Body of pancreas (tissue), 4 donors: ENCODE measurements around the gene GGTLC1. TPM values are rescaled to one million over a fixed set of nuclear protein-coding genes. Genes with fewer than 3 reads are reported as not detected.

ENCODE experiments used
- ATAC-seq: fragments of 150-250 bp; one replicate; pipeline ENCODE4 v1.9.1; 2016
- DNase-seq, 4 donors: peaks; one replicate each; pipeline ENCODE4 v3.0.0-alpha.2; 2019
- H3K27ac ChIP-seq, 4 donors: fragments of 200-600 bp; sonication (generic); 1 replicate in 3 of 4; 2 replicates in 1 of 4; pipeline versions ENCODE4 v1.5.1 to v1.6.1; 2016 to 2019; ENCODE audit warnings: mild to moderate bottlenecking in 1 of 4, mixed read lengths in 1 of 4, moderate library complexity in 1 of 4
- H3K27me3 ChIP-seq, 2 donors: fragments of 200-600 bp; sonication (generic); one replicate each; pipeline ENCODE4 v1.6.0; 2016; ENCODE audit warnings: mild to moderate bottlenecking in 1 of 2
- H3K36me3 ChIP-seq, 2 donors: fragments of 200-600 bp; sonication (generic); replicated peaks in 1 of 2; 2 replicates each; pipeline ENCODE4 v1.5.1; 2016; ENCODE audit warnings: low read depth in 2 of 2; ENCODE audit not compliant: insufficient read depth in 1 of 2
- H3K4me1 ChIP-seq: fragments of 200-600 bp; sonication (generic); one replicate; pipeline ENCODE4 v1.6.0; 2016
- H3K4me3 ChIP-seq, 2 donors: fragments of 200-600 bp; sonication (generic); 1 replicate in 1 of 2; 2 replicates in 1 of 2; pipeline ENCODE4 v1.5.1; 2016 to 2019
- H3K9me3 ChIP-seq, 3 donors: fragments of 200-600 bp; sonication (generic); 1 replicate in 2 of 3; 2 replicates in 1 of 3; pipeline ENCODE4 v1.5.1; 2016
- CTCF ChIP-seq, 7 experiments: fragments of 450-650 bp in 4 of 7; fragments of 200-600 bp in 3 of 7; sonication (generic) in 3 of 7; IDR thresholded peaks; one replicate each; pipeline ENCODE4 v1.5.1; 2016 to 2019; ENCODE audit warnings: antibody characterized with exemption in 7 of 7
- POLR2A ChIP-seq, 3 donors: fragments of 450-650 bp; IDR thresholded peaks; one replicate each; pipeline ENCODE4 v1.6.1; 2016; ENCODE audit warnings: antibody characterized with exemption in 3 of 3, mild to moderate bottlenecking in 2 of 3
- WGBS, 2 donors: methylation state at CpG; one replicate each; pipeline ENCODE4 v1.1.5; 2017; 5-methylcytosine and 5-hydroxymethylcytosine counted together
- intact Hi-C: fragments of 100-400 bp; cut with DNase I; formaldehyde crosslinking; loops from one replicate; pipeline ENCODE4 v1.15.1; 2023
- total RNA-seq, 2 donors: library from RNA; depleted of rRNA; stranded (reverse); fragments of >200 nt; gene quantifications; one replicate each; pipeline ENCODE4 v1.1.0, GENCODE V29; 2016

The GGTLC1 gene
- total RNA-seq, 2 donors from 2014 or later, result 3.4 TPM; not detected in 1

GRCh38 chr20:23943304-23943703 lies 45.3 kb downstream of the GGTLC1 start:
- intact Hi-C loops, result no loop called here
- no peaks in the 10 kb centered on the region for H3K4me1 ChIP-seq
- no peak overlapping the region for H3K4me3 ChIP-seq
- H3K27ac ChIP-seq, result no peak overlapping the region
- WGBS, 2 donors, result 75 to 76% methylated on average over 5 of the region's 5 CpGs
- H3K27me3 ChIP-seq, result no peaks in the 10 kb centered on the region
- no peaks in the 10 kb centered on the region for H3K36me3 ChIP-seq
- ATAC-seq (no peak), DNase-seq (no peak)
- H3K9me3 ChIP-seq, result no peaks in the 10 kb centered on the region
- TF ChIP-seq CTCF (IDR thresholded peaks at IDR 0.05) (no peak), POLR2A (IDR thresholded peaks at IDR 0.05) (no peak)

DNA sequence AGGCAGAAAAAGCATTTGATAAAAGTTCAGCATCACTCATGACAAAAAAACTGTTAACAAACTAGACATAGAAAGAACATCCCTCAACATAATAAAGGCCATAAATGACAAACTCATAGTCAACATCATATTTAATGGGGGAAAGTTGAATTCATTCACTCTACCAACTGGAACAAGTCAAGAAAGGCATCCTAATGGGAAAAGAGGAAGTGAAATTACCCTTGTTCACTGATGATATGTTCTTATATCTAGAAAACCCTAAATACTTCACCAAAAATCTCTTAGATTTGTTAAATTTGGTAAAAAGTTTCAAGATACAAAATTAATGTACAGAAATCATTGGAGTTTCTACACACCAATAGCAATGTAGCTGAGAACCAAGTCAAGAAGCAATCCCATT lies 48.9 kb downstream of the GGTLC1 start:
- Histone ChIP-seq H3K27me3 (no peaks in the 10 kb centered on the region), H3K36me3 (no peaks in the 10 kb centered on the region), H3K4me1 (no peaks in the 10 kb centered on the region), H3K9me3 (no peaks in the 10 kb centered on the region), H3K27ac (no peak overlapping the region), H3K4me3 (no peak overlapping the region)
- DNase-seq (no peak), ATAC-seq (no peak)
- intact Hi-C loops, result no loop called here
- TF ChIP-seq POLR2A (IDR thresholded peaks at IDR 0.05) (no peak), CTCF (IDR thresholded peaks at IDR 0.05) (no peak)

DNA sequence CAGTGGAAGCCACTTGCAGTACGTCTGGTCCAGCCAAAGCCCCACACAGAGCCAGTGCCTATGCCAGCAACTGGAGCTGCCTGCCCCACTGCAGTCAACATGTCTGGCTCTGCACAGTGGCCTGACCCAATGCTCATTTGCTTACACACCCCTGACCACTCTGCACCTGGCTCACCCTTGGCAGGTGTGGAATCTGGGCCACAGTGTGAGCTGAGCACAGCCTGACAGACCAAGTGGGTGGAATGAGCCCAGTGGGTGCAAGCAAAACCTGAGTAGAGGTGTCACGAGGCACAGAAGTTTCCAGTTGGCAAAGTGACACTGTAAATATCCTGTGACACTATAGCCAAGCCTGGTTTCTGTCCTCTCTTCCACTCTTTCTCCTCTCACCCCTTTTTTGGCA lies 49.5 kb downstream of the GGTLC1 start:
- intact Hi-C loops, result no loop called here
- no peak for ATAC-seq
- no peak for TF ChIP-seq POLR2A (IDR thresholded peaks at IDR 0.05)
- TF ChIP-seq CTCF (IDR thresholded peaks at IDR 0.05), result no peak
- Histone ChIP-seq H3K36me3 (no peaks in the 10 kb centered on the region), H3K4me3 (no peak overlapping the region), H3K4me1 (no peaks in the 10 kb centered on the region), H3K27ac (no peak overlapping the region), H3K9me3 (no peaks in the 10 kb centered on the region), H3K27me3 (no peaks in the 10 kb centered on the region)
- no peak for DNase-seq
- WGBS, 2 donors, result 45 to 66% methylated on average over 1 to 2 of the region's 2 CpGs

DNA sequence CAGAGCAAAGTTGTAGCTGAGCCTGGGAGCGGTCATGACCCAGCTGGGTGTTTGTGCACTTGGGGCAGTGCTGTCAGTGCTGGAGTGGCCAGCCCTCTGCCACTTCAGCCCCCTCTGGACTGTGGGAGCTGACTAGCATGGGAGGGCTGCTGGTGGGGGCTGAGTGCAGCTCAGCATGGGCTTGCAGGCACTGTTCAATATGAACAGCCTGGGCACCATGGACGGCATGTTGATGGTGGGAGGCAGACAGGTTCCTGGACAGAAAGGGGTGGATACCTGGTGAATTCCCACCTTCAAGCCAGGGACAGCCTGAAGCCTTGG lies 50.5 kb downstream of the GGTLC1 start:
- ATAC-seq, result no peak
- no peak overlapping the region for H3K4me3 ChIP-seq
- H3K36me3 ChIP-seq, result no peaks in the 10 kb centered on the region
- 52 to 80% methylated on average over 2 of the region's 2 CpGs for WGBS, 2 donors
- no peaks in the 10 kb centered on the region for H3K9me3 ChIP-seq
- no peaks in the 10 kb centered on the region for H3K4me1 ChIP-seq
- no peak overlapping the region for H3K27ac ChIP-seq
- DNase-seq, result no peak
- TF ChIP-seq POLR2A (IDR thresholded peaks at IDR 0.05) (no peak), CTCF (IDR thresholded peaks at IDR 0.05) (no peak)
- no peaks in the 10 kb centered on the region for H3K27me3 ChIP-seq
- intact Hi-C loops, result no loop called here

DNA sequence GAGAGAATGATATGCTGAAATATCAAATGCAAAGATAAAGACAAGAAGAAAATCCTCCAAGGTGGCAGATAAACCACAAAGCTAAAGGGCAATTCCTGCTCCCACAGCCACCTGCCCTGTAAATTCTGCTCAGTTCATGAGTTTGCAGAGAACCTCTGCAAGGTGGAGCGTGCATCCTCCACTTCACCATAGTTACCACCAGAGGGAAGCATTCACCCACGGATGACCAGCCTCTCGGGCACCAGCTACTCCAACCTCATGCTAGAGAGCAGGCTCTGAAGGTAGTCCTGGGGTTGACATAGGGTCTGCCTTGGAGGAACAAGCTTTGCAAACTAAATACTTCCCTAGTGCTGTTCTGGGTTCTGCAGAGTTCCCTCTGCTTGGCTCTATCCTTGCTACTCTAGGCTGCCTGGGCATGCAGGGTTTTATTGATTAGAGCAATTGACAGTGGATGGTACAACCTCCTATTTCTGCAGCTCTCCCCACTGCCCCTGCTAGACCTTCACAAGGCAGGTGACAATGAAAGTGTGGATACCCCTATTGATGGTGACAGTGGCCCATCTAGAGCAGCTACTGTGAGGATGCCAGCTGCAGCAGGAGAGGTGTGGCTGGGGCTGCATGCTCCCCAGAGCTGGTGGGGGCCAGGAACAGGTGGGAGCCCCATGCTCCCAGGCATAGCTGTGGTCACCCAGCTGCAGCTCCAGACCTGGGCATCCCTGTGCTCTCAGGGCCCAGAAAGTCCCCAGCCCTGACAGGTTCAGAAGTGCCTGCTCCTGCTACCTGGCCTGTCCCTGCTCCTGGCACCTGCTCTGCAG lies 51.1 kb downstream of the GGTLC1 start:
- Histone ChIP-seq H3K27ac (no peak overlapping the region), H3K4me3 (no peak overlapping the region), H3K27me3 (no peaks in the 10 kb centered on the region), H3K36me3 (no peaks in the 10 kb centered on the region), H3K4me1 (no peaks in the 10 kb centered on the region), H3K9me3 (no peaks in the 10 kb centered on the region)
- intact Hi-C loops, result no loop called here
- ATAC-seq (peak; percentile 96), DNase-seq (peak; percentile 72 to 75 (median 72))
- no peak for TF ChIP-seq POLR2A (IDR thresholded peaks at IDR 0.05)
- peak; percentile 67 to 94 (median 84) for TF ChIP-seq CTCF (IDR thresholded peaks at IDR 0.05)
- WGBS, 2 donors, result 0% methylated on average over 3 of the region's 3 CpGs
